CD14-positive monocyte (primary cell): Measurements from ENCODE around the gene VSTM2B. TPM values are rescaled to one million over a fixed set of nuclear protein-coding genes. Genes with fewer than 3 reads are reported as not detected.

ENCODE experiments used
- DNase-seq, 3 donors: peaks; one replicate each; pipeline ENCODE4 v3.0.0-alpha.2; 2011 to 2022
- H2AFZ ChIP-seq: 2 replicates; pipeline ENCODE4 v1.6.0; 2012; ENCODE audit warnings: mild to moderate bottlenecking, low read depth, low read length, inconsistent platforms; ENCODE audit not compliant: insufficient read depth, poor library complexity, severe bottlenecking
- H3K27ac ChIP-seq, 2 donors: 1 replicate in 1 of 2; 2 replicates in 1 of 2; pipeline ENCODE4 v1.5.1; 2012 to 2013; ENCODE audit warnings: low read length in 2 of 2, control low read depth in 1 of 2, inconsistent platforms in 1 of 2, low read depth in 1 of 2, mild to moderate bottlenecking in 1 of 2
- H3K27me3 ChIP-seq, 2 donors: one replicate each; pipeline versions ENCODE4 v1.6.0 to v1.6.1; 2011 to 2013; ENCODE audit warnings: low read length in 2 of 2; ENCODE audit not compliant: control insufficient read depth in 2 of 2, insufficient read depth in 2 of 2
- H3K36me3 ChIP-seq, 2 donors: replicated peaks in 1 of 2; 1 replicate in 1 of 2; 2 replicates in 1 of 2; pipeline versions ENCODE4 v1.5.1 to v1.6.1; 2012 to 2013; ENCODE audit warnings: low read length in 2 of 2, control low read depth in 1 of 2, inconsistent platforms in 1 of 2, mild to moderate bottlenecking in 1 of 2; ENCODE audit not compliant: insufficient read depth in 2 of 2, control insufficient read depth in 1 of 2
- H3K4me1 ChIP-seq, 2 donors: 1 replicate in 1 of 2; 2 replicates in 1 of 2; pipeline versions ENCODE4 v1.5.1 to v1.6.1; 2012 to 2013; ENCODE audit warnings: low read length in 2 of 2, control low read depth in 1 of 2, inconsistent platforms in 1 of 2, mild to moderate bottlenecking in 1 of 2, moderate library complexity in 1 of 2; ENCODE audit not compliant: insufficient read depth in 2 of 2, control insufficient read depth in 1 of 2
- H3K4me2 ChIP-seq: replicated peaks from 2 replicates; pipeline ENCODE3; 2012; ENCODE audit warnings: low read length, moderate library complexity, mild to moderate bottlenecking; ENCODE audit not compliant: poor library complexity, severe bottlenecking; ENCODE audit errors: extremely low read depth
- H3K4me3 ChIP-seq, 3 experiments: fragments of 200-600 bp in 1 of 3; sonication (generic) in 1 of 3; replicated peaks in 1 of 3; 1 replicate in 2 of 3; 2 replicates in 1 of 3; pipeline ENCODE4 v1.5.1; 2011 to 2013; ENCODE audit warnings: low read length in 3 of 3, mild to moderate bottlenecking in 3 of 3, control low read depth in 2 of 3, low read depth in 2 of 3, inconsistent platforms in 1 of 3, moderate library complexity in 1 of 3
- H3K79me2 ChIP-seq: 2 replicates; pipeline ENCODE4 v1.6.0; 2012; ENCODE audit warnings: mild to moderate bottlenecking, control low read depth, inconsistent platforms, low read length, moderate library complexity; ENCODE audit not compliant: insufficient read depth
- H3K9ac ChIP-seq: 2 replicates; pipeline ENCODE4 v1.6.0; 2017; ENCODE audit warnings: low read length, mild to moderate bottlenecking; ENCODE audit not compliant: insufficient read depth, poor library complexity, severe bottlenecking
- H3K9me3 ChIP-seq, 2 donors: replicated peaks in 1 of 2; 1 replicate in 1 of 2; 2 replicates in 1 of 2; pipeline versions ENCODE4 v1.5.1 to v1.6.1; 2012 to 2013; ENCODE audit warnings: low read length in 2 of 2, control low read depth in 1 of 2; ENCODE audit not compliant: control insufficient read depth in 1 of 2, insufficient read depth in 1 of 2
- H4K20me1 ChIP-seq: 2 replicates; pipeline ENCODE4 v1.6.0; 2012; ENCODE audit warnings: mild to moderate bottlenecking, low read length, control low read depth, moderate library complexity; ENCODE audit not compliant: insufficient read depth
- H3K27ac Mint-ChIP-seq, 7 donors: one replicate each; pipeline ENCODE4 v1.8.0; 2020; ENCODE audit warnings: mild to moderate bottlenecking in 7 of 7, mixed read lengths in 7 of 7, moderate library complexity in 6 of 7, inconsistent platforms in 2 of 7
- H3K27me3 Mint-ChIP-seq, 3 donors: one replicate each; pipeline ENCODE4 v1.8.0; 2021 to 2022; ENCODE audit warnings: low read depth in 3 of 3, mild to moderate bottlenecking in 3 of 3, mixed read lengths in 3 of 3, moderate library complexity in 3 of 3, inconsistent platforms in 1 of 3
- H3K36me3 Mint-ChIP-seq, 2 donors: one replicate each; pipeline ENCODE4 v1.8.0; 2020; ENCODE audit warnings: mixed read lengths in 2 of 2, inconsistent platforms in 1 of 2, mild to moderate bottlenecking in 1 of 2
- H3K4me1 Mint-ChIP-seq: one replicate; pipeline ENCODE4 v1.8.0; 2020; ENCODE audit warnings: mild to moderate bottlenecking, mixed read lengths
- H3K4me3 Mint-ChIP-seq, 2 donors: one replicate each; pipeline ENCODE4 v1.8.0; 2020; ENCODE audit warnings: mild to moderate bottlenecking in 2 of 2, mixed read lengths in 2 of 2, moderate library complexity in 1 of 2
- H3K9me3 Mint-ChIP-seq, 7 donors: one replicate each; pipeline ENCODE4 v1.8.0; 2020 to 2022; ENCODE audit warnings: mixed read lengths in 7 of 7, mild to moderate bottlenecking in 6 of 7, moderate library complexity in 6 of 7, inconsistent platforms in 2 of 7
- WGBS: methylation state at CpG from one replicate; pipeline ENCODE4 v1.1.5; 2013; ENCODE audit warnings: missing lambda C conversion rate; ENCODE audit not compliant: insufficient coverage; 5-methylcytosine and 5-hydroxymethylcytosine counted together
- intact Hi-C, 2 donors: fragments of 100-400 bp; cut with micrococcal nuclease; formaldehyde crosslinking; loops; one replicate each; pipeline versions ENCODE4 v1.15.0 to v1.15.1; 2023
- polyA plus RNA-seq, 3 donors: library from polyadenylated mRNA; depleted of rRNA in 1 of 3; unstranded in 2 of 3; stranded (reverse) in 1 of 3; fragments of 300-500 nt in 2 of 3; fragments of >200 nt in 1 of 3; fragmentation: Illumina TruSeq in 2 of 3; gene quantifications; 1 replicate in 2 of 3; 2 replicates in 1 of 3; pipeline ENCODE4 v1.2.3, GENCODE V29; 2012 to 2021
- TF ChIP-seq, protein P1 (sequence below): fragments of 200-600 bp; IDR thresholded peaks from one replicate; pipeline ENCODE4 v1.8.0; 2022; ENCODE audit warnings: antibody characterized with exemption, mild to moderate bottlenecking

VSTM2B gene
- polyA plus RNA-seq, 3 donors: not detected

DNA sequence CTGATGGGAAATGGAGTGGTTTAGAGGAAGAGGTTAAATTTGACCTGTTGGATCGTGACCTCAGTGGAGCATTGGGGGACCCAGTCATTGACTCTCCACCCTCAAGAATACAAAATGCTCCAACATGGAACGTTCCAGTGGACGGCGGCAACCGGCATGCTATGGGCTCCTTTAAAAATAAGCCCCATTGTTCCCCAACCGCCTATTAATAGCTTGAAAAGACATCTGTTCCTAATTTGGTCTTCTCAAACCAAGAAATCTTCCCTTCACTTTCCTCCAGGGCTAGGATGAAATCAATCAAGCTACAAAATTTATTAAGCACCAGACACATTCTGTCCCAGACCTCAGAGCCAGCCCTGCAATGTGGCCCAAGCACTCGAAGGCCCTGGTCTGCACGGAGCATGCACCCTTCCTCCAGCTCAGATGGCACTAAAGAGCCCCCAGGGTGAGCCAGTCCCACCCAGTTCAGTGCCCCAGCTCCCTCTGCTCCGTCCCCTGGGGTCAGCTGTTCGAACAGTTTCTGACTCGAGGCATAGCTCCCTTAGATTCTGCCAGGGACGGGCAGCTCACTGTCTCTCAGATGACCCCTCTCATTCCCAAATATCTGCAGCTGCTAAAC is 22.5 kb upstream of the VSTM2B start:
- H3K4me1 Mint-ChIP-seq: no peaks in the 10 kb centered on the region
- Histone ChIP-seq H3K4me2 (no peak overlapping the region), H3K9me3 (no peaks in the 10 kb centered on the region), H3K27ac (no peak overlapping the region), H3K27me3 (no peaks in the 10 kb centered on the region), H4K20me1 (no peaks in the 10 kb centered on the region), H3K36me3 (no peaks in the 10 kb centered on the region), H3K4me1 (no peaks in the 10 kb centered on the region), H3K4me3 (no peak overlapping the region), H3K9ac (no peak overlapping the region), H2AFZ (no peak overlapping the region), H3K79me2 (no peaks in the 10 kb centered on the region)
- 76% methylated on average over 11 of the region's 12 CpGs for WGBS
- TF ChIP-seq, protein P1, sequence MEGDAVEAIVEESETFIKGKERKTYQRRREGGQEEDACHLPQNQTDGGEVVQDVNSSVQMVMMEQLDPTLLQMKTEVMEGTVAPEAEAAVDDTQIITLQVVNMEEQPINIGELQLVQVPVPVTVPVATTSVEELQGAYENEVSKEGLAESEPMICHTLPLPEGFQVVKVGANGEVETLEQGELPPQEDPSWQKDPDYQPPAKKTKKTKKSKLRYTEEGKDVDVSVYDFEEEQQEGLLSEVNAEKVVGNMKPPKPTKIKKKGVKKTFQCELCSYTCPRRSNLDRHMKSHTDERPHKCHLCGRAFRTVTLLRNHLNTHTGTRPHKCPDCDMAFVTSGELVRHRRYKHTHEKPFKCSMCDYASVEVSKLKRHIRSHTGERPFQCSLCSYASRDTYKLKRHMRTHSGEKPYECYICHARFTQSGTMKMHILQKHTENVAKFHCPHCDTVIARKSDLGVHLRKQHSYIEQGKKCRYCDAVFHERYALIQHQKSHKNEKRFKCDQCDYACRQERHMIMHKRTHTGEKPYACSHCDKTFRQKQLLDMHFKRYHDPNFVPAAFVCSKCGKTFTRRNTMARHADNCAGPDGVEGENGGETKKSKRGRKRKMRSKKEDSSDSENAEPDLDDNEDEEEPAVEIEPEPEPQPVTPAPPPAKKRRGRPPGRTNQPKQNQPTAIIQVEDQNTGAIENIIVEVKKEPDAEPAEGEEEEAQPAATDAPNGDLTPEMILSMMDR: no peak
- H3K27ac Mint-ChIP-seq: no peak overlapping the region
- no peak overlapping the region for H3K4me3 Mint-ChIP-seq
- H3K36me3 Mint-ChIP-seq: no peaks in the 10 kb centered on the region
- no peaks in the 10 kb centered on the region for H3K9me3 Mint-ChIP-seq
- intact Hi-C loops: no loop called here
- DNase-seq: no peak
- H3K27me3 Mint-ChIP-seq: peaks cover 2 to 3% (median 2%) of the 10 kb centered on the region in 3 donors

DNA sequence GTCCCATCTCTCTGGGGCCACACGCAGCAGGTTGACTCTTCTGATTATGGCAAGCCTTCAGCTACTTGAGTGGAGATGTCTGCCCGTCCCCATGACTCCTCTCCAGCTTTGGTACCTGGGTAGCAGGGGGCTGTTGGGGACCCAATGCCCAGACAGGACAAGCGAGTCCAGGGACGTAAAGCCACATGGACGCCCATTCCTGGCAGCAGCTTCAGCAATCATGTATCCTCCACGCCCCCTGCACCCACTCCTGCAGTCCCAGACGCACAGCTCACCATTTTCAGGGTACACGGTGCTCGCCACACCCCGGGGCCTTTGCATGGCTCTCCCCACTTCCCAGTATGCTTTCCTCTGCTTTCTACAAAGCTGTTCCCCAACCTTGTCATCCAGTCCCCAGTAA is 22.0 kb upstream of the VSTM2B start:
- intact Hi-C loops: no loop called here
- WGBS: 89% methylated on average over 8 of the region's 10 CpGs
- Histone ChIP-seq H3K27me3 (no peaks in the 10 kb centered on the region), H3K36me3 (no peaks in the 10 kb centered on the region), H3K4me3 (no peak overlapping the region), H3K4me1 (no peaks in the 10 kb centered on the region), H3K79me2 (no peaks in the 10 kb centered on the region), H3K9me3 (no peaks in the 10 kb centered on the region), H2AFZ (no peak overlapping the region), H3K9ac (no peak overlapping the region), H4K20me1 (no peaks in the 10 kb centered on the region), H3K27ac (no peak overlapping the region), H3K4me2 (no peak overlapping the region)
- Mint-ChIP-seq H3K27ac (no peak overlapping the region), H3K4me1 (no peaks in the 10 kb centered on the region), H3K36me3 (no peaks in the 10 kb centered on the region), H3K4me3 (no peak overlapping the region), H3K27me3 (peaks cover 2 to 3% (median 2%) of the 10 kb centered on the region in 3 donors), H3K9me3 (no peaks in the 10 kb centered on the region)
- DNase-seq: no peak
- TF ChIP-seq, protein P1: no peak
